Fibroblast of skin of abdomen (primary cell): Measurements from ENCODE around the gene NNT.
"Not testable (repeated sequence)": the region's sequence is repeated elsewhere in the genome, so short reads cannot be mapped to it uniquely, and the experiment has no call there.

ENCODE experiments used
- DNase-seq: peaks from one replicate; pipeline ENCODE4 v3.0.0-alpha.2; 2013

The NNT gene

GRCh38 chr5:43667379-43667778 lies 64.4 kb downstream of the NNT start:
- not testable (repeated sequence) for DNase-seq

DNA sequence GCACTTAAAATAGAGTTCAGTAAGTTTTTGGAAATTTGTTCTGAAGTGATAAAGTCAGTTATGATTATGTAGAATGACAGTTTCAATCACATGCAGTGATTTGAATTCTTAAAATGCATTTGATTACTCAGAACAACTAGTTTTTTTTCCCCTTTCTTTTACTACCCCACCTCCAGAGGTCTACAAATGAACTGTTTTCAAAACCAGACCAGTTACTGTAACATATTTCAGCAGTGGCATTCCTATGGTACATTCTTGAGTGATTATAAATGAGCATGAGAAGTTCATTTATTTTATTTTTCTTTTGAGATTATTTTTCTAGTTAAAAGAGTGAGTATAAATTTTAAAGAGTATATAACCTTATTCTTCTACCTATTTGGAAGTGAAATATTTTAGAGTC lies 71.6 kb downstream of the NNT start:
- DNase-seq: peak; percentile 33

GRCh38 chr5:43675357-43675756 lies 72.4 kb downstream of the NNT start:
- no peak for DNase-seq

GRCh38 chr5:43676083-43676840 lies 73.3 kb downstream of the NNT start:
- DNase-seq: no peak

DNA sequence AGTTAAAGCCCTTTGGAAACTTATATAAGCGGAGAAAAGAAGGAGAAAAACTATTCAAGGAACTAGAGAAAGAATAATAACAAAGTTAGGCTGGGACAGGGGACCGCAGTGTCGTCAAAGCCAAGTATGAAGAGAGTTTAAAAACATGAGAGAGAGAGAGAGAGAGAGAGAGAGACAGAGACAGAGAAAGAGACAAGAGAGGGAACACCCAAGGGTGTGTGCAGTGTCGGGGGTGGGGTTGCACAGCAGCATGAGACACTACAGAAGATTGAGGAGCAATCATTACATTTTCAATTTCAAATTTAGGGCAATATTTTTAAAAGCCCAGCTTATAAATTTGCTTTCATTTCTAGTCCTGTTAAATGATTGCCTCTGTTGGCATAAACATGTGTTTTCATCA lies 74.3 kb downstream of the NNT start:
- no peak for DNase-seq

DNA sequence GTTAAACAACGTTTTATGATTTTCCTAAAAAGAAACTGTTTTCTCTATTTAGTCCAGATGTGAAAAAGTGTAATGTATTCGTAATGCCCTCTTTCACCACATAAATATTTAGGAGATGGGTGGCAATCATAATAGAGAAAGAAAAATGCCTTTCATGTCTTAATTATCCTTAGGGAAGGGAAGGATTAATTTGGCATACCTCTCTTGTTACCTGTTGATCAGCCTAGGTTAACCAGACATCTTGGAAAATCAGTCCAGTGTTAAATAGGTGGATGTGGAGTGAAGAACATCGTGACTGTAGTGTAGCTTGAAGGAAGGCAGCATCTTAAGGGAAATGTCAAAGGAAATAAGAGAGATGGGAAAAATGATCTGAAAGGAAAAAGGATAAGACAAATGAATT lies 76.2 kb downstream of the NNT start:
- DNase-seq: no peak

DNA sequence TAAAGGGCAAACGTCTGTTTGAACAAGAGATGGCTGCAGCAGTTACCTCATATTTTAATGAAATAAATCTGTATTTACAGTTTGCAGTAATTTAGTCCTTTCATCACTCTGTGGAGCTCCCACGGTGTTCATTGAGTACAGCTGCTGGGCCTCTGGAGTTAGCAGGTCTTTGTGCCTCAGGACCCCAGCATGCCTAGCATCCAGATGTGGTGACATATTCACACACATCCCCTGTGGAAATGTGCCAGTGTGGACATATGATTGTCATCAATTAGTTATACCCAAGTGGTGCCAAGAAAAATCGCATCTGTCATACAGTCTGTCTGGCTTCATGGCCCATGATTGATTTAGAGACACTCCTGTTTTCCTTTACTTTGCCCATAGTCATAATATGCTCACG lies 77.3 kb downstream of the NNT start:
- peak; percentile 40 for DNase-seq

DNA sequence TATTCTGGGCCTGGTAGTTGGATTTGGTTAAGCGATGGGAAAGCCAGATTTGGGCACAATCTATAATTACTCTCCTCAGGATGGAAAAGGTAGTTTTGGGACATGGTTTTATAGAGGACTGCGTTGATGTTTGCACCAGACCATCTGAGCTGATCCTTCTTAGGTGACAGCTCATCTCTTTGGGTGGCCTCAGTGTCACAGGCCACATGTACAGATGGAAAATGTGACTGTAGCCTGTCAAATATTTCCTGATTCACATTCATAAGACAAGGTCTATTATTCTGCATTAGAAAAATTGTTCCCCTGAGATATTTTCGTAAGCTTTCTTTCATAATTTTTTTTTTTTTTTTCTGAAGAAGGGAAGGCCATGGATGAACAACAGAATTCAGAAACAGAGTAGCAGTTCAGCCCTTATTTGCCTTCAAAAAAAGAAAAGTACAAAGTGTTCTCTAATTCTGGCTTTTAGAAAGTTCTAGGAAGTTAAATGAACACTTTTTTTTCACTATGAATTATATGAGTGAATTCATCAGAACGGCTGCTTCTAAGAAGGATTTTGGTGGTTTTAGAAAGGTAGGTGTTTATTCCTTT lies 81.0 kb downstream of the NNT start:
- DNase-seq: no peak

- DNase-seq: no peak
Measured at GRCh38 chr5:43685252-43685950, 82.4 kb downstream of the NNT start.

DNA sequence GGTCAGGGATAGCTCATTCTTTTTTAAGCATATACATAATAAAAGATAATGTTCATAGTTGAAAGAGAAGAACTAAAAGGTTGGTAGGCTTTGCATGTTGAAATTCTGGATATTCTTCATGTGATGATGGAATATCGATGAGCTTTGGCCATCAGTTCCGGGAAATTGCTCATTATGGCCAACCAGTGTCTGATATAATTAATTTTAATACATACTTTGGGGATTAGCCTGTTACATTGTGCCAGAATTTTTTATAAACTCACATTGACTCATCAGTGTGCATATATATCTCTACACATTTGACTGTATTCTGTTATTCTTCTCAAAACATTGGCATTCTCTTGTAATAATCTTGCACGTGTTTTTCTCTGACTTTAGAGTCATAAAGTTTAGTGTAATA lies 84.3 kb downstream of the NNT start:
- peak; percentile 49 for DNase-seq

DNA sequence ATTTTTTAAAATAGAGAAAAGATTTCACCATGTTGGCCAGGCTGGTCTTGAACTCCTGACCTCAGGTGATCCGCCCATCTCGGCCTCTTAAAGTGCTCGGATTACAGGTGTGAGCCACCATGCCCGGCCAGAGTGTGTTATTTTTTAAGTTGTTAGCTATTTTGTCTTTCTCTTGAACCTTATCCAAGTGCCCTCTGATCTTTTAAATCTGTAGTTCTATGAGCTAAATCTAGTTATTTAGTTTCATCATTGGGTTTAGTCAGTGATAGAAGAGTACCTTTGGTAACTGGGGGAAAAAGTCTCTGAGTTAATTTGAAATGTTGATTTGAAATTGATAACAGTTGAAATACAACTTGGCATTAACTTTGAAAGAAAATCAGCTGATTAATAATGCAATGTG lies 88.3 kb downstream of the NNT start:
- no peak for DNase-seq

DNA sequence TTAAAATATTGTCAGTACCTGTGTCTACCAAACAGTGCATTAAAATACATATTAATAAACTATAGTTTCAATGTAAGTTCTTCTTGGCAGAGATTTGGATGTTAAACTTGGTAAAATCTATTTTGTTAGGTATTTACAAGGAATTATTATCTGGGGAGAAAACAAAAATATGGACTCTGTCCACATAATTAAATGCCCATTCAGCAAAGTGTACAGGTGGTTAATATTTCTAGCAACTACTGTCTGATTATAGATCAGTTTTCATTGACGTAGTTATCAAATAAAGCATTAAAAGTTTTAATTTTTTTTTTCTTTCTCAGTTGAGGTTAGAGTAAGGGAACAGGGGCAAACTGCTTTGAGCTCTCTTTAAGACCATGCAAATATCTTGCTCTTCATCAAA lies 88.9 kb downstream of the NNT start:
- no peak for DNase-seq

DNA sequence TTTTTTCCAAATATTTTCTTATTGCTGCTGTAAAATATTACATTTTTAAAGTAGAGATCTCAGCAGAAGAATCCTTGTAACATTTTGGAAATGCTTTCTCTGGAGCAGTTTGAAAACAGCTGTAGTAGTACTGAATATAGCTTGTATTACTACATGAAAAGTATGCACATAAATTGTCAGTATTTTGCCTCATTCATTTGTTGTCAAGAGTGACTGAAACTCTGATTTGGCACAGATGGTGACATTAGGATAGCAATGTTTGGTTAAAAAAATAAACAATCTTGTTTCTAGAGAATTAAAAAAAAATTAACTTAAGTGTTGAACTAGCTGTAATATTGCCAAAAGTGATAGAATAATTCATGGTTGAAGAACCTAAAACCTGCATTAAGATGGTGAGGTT lies 90.4 kb downstream of the NNT start:
- DNase-seq: no peak

- no peak for DNase-seq
Measured at GRCh38 chr5:43694027-43694426, 91.0 kb downstream of the NNT start.

DNA sequence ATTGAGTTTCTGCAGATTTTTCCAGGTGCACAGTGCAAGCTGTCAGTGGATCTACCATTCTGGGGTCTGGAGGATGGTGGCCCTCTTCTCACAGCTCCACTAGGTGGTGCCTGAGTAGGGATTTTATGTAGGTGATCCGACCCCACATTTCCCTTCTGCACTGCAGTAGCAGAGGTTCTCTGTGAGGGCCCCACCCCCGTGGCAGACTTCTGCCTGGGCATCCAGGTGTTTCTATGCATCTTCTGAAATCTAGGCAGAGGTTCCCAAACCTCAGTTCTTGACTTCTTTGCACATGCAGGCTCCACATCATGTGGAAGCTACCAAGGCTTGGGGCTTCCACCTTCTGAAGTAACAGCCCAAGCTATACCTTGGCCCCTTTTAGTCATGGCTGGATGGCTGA lies 93.5 kb downstream of the NNT start:
- not testable (repeated sequence) for DNase-seq

DNA sequence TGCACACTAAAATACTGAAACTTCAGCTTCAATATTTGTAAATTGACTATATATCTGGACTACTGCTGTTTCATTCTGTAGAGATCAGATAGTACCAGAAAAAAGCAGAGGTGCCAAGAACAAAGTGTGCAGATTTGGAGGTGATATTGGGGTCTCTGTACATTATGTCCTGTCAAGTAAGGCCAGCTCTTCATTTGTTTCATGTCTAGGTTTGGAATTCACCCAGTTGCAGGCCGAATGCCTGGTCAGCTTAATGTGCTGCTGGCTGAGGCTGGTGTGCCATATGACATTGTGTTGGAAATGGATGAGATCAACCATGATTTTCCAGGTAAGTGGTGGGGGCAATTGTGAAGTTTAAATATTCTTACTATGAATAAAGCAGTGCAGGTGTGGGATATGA lies 96.9 kb downstream of the NNT start:
- DNase-seq: no peak

DNA sequence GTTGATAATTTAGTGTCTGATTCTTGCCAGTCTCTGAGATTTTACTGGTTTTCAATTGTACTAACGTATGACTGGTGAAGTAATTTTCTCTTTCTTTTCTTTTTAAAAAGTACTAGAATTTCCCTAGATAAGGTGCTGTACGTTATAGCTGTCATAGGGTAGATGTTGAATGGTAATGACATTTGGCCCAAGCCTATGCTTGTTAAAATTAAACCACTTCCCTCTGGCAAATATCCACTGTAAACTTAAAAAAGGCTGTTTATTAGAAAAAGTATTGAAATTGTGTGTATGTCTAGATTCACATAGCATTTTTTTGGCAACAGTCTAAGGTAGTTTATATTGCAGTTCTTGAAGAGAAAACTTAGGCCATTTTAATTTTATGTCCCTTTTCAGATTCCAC lies 97.6 kb downstream of the NNT start:
- DNase-seq: no peak

GRCh38 chr5:43701227-43701626 lies 98.2 kb downstream of the NNT start:
- DNase-seq: no peak

DNA sequence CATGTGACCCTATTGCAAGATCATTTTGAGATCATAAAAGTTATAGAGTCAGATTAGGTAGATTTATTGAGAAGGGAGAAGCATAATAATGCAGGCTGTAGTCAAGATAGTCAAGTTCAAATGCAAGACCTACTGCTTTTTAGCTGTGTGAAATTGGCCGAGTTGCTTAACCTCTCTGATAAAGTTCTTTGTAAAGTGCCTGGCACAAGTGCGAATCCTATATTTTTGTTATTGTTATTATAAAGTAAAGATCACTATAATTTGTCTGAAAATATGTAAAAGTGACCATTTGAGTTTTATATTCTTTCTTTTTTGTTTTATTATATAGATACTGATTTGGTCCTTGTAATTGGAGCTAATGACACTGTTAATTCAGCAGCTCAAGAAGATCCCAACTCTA lies 99.3 kb downstream of the NNT start:
- no peak for DNase-seq

DNA sequence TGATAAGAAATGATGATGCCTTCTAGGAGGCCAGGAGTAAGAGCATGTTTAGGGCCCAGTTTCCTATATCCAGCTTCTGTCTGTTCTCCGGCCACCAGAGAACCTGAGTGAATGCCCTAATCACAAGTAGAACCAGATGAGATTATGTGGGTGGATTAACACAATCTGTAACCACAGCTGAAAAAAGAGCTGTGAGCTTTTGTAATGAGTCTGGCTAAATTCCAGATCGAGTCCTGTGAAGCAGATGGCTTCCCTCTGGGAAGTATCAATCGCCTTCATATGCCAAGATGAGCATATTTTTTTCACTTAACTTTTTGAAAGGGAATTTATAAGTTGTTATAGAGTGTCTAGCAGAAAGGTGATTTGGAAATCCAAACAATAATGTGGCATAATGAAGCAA lies 99.8 kb downstream of the NNT start:
- DNase-seq: peak; percentile 74

DNA sequence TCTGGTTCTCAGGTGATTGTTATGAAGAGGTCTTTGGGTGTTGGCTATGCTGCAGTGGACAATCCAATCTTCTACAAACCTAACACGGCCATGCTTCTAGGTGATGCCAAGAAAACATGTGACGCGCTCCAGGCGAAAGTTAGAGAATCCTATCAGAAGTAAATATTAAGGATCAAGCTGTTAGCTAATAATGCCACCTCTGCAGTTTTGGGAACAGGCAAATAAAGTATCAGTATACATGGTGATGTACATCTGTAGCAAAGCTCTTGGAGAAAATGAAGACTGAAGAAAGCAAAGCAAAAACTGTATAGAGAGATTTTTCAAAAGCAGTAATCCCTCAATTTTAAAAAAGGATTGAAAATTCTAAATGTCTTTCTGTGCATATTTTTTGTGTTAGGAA lies 101.3 kb downstream of the NNT start:
- DNase-seq: no peak

DNA sequence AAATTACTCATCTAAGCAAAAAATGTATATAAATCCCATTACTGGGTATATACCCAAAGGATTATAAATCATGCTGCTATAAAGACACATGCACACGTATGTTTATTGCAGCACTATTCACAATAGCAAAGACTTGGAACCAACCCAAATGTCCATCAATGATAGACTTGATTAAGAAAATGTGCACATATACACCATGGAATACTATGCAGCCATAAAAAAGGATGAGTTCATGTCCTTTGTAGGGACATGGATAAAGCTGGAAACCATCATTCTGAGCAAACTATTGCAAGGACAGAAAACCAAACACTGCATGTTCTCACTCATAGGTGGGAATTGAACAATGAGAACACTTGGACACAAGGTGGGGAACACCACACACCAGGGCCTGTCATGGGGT lies 103.6 kb downstream of the NNT start:
- not testable (repeated sequence) for DNase-seq

GRCh38 chr5:43711496-43711895 lies 108.5 kb downstream of the NNT start:
- peak; percentile 71 for DNase-seq

- DNase-seq: no peak
Measured at GRCh38 chr5:43712081-43712480, 109.1 kb downstream of the NNT start.
